Trophoblast cell (in vitro differentiated cells and primary cell): ENCODE results near the gene NPIPB4.
"Not testable (repeated sequence)": the region's sequence is repeated elsewhere in the genome, so short reads cannot be mapped to it uniquely, and the experiment has no call there.

ENCODE experiments used
- DNase-seq, 2 donors: peaks; one replicate each; pipeline ENCODE4 v3.0.0-alpha.2; 2016
- H2AFZ ChIP-seq: 2 replicates; pipeline ENCODE4 v1.6.1; 2013; ENCODE audit warnings: low read length, moderate library complexity, mild to moderate bottlenecking; ENCODE audit not compliant: insufficient read depth, poor library complexity
- H2AK5ac ChIP-seq: 2 replicates; pipeline ENCODE4 v1.6.1; 2013; ENCODE audit warnings: mild to moderate bottlenecking, low read length
- H2BK120ac ChIP-seq: 2 replicates; pipeline ENCODE4 v1.6.1; 2013; ENCODE audit warnings: low read length, mild to moderate bottlenecking, moderate library complexity; ENCODE audit not compliant: insufficient read depth, poor library complexity
- H2BK12ac ChIP-seq: 2 replicates; pipeline ENCODE4 v1.6.1; 2013; ENCODE audit warnings: mild to moderate bottlenecking, low read length, moderate library complexity
- H2BK5ac ChIP-seq: 2 replicates; pipeline ENCODE4 v1.6.1; 2013; ENCODE audit warnings: low read length, low read depth, moderate library complexity, mild to moderate bottlenecking; ENCODE audit not compliant: poor library complexity
- H3K14ac ChIP-seq: 2 replicates; pipeline ENCODE4 v1.6.1; 2013; ENCODE audit warnings: mild to moderate bottlenecking, low read length
- H3K18ac ChIP-seq: 2 replicates; pipeline ENCODE4 v1.6.1; 2013; ENCODE audit warnings: mild to moderate bottlenecking, low read length
- H3K23ac ChIP-seq: 2 replicates; pipeline ENCODE4 v1.6.1; 2013; ENCODE audit warnings: low read length
- H3K27ac ChIP-seq: 2 replicates; pipeline ENCODE4 v1.5.1; 2013; ENCODE audit warnings: low read depth, mild to moderate bottlenecking, inconsistent platforms, low read length, moderate library complexity
- H3K27me3 ChIP-seq: 2 replicates; pipeline ENCODE4 v1.6.1; 2013; ENCODE audit warnings: inconsistent platforms, mild to moderate bottlenecking, low read length, moderate library complexity; ENCODE audit not compliant: insufficient read depth
- H3K36me3 ChIP-seq, 2 experiments: 1 replicate in 1 of 2; 2 replicates in 1 of 2; pipeline ENCODE4 v1.6.1; 2013; ENCODE audit warnings: low read length in 2 of 2, mild to moderate bottlenecking in 2 of 2, moderate library complexity in 1 of 2; ENCODE audit not compliant: insufficient read depth in 2 of 2, control insufficient read depth in 1 of 2
- H3K4ac ChIP-seq: 2 replicates; pipeline ENCODE4 v1.6.1; 2013; ENCODE audit warnings: low read depth, mild to moderate bottlenecking, low read length, moderate library complexity
- H3K4me1 ChIP-seq, 2 experiments: 1 replicate in 1 of 2; 2 replicates in 1 of 2; pipeline ENCODE4 v1.6.1; 2013; ENCODE audit warnings: low read length in 2 of 2, mild to moderate bottlenecking in 2 of 2, moderate library complexity in 1 of 2; ENCODE audit not compliant: insufficient read depth in 2 of 2, control insufficient read depth in 1 of 2
- H3K4me2 ChIP-seq: 2 replicates; pipeline ENCODE4 v1.6.1; 2013; ENCODE audit warnings: inconsistent platforms, mild to moderate bottlenecking, low read length, moderate library complexity
- H3K4me3 ChIP-seq: 2 replicates; pipeline ENCODE4 v1.5.1; 2013; ENCODE audit warnings: mild to moderate bottlenecking, low read depth, low read length, inconsistent platforms
- H3K79me1 ChIP-seq: one replicate; pipeline ENCODE4 v1.6.1; 2013; ENCODE audit warnings: low read length
- H3K79me2 ChIP-seq: 2 replicates; pipeline ENCODE4 v1.6.1; 2013; ENCODE audit warnings: low read length, mild to moderate bottlenecking; ENCODE audit not compliant: control insufficient read depth, insufficient read depth, poor library complexity
- H3K9ac ChIP-seq: 2 replicates; pipeline ENCODE4 v1.6.1; 2013; ENCODE audit warnings: mild to moderate bottlenecking, low read length
- H3K9me3 ChIP-seq: 2 replicates; pipeline ENCODE4 v1.6.1; 2013; ENCODE audit warnings: low read depth, mild to moderate bottlenecking, control low read depth, inconsistent platforms, low read length; ENCODE audit not compliant: insufficient read depth
- H4K12ac ChIP-seq: 2 replicates; pipeline ENCODE4 v1.6.1; 2013; ENCODE audit warnings: low read depth, mild to moderate bottlenecking, low read length, moderate library complexity
- H4K8ac ChIP-seq: 2 replicates; pipeline ENCODE4 v1.6.1; 2013; ENCODE audit warnings: low read depth, mild to moderate bottlenecking, low read length, moderate library complexity
- H4K91ac ChIP-seq: one replicate; pipeline ENCODE4 v1.6.1; 2013; ENCODE audit warnings: low read depth, mild to moderate bottlenecking, low read length, moderate library complexity
- WGBS: extraction: QIAGEN DNeasy Blood & Tissue Kit; methylation state at CpG from one replicate; pipeline ENCODE4 v1.1.7; 2013; ENCODE audit warnings: missing lambda C conversion rate; ENCODE audit not compliant: insufficient read length, insufficient coverage; ENCODE audit errors: extremely low coverage; 5-methylcytosine and 5-hydroxymethylcytosine counted together

Gene NPIPB4

GRCh38 chr16:21802375-21802663 lies 55.2 kb downstream of the NPIPB4 start:
- H3K27ac ChIP-seq, DNase-seq, H3K79me2 ChIP-seq, H3K4me1 ChIP-seq, H3K79me1 ChIP-seq, H3K18ac ChIP-seq, H2AK5ac ChIP-seq, H4K8ac ChIP-seq, H3K9me3 ChIP-seq, H2BK12ac ChIP-seq, H3K14ac ChIP-seq, H3K9ac ChIP-seq, H2BK5ac ChIP-seq, H3K27me3 ChIP-seq, H2AFZ ChIP-seq, H3K4ac ChIP-seq, H3K4me3 ChIP-seq, H4K91ac ChIP-seq, H3K36me3 ChIP-seq, H4K12ac ChIP-seq, H2BK120ac ChIP-seq, H3K4me2 ChIP-seq, H3K23ac ChIP-seq: not testable (repeated sequence)
- WGBS: no CpG with 5 or more reads among the region's 2 CpGs

GRCh38 chr16:21801538-21802374 lies 55.8 kb downstream of the NPIPB4 start:
- not testable (repeated sequence) for H3K27me3 ChIP-seq, H2AK5ac ChIP-seq, H3K4ac ChIP-seq, H2BK120ac ChIP-seq, H4K12ac ChIP-seq, H3K27ac ChIP-seq, H3K18ac ChIP-seq, H3K4me2 ChIP-seq, H3K4me1 ChIP-seq, H4K91ac ChIP-seq, H2AFZ ChIP-seq, H2BK5ac ChIP-seq, H3K9me3 ChIP-seq, H3K9ac ChIP-seq, H3K79me1 ChIP-seq, H3K36me3 ChIP-seq, H3K79me2 ChIP-seq, H3K14ac ChIP-seq, H4K8ac ChIP-seq, H2BK12ac ChIP-seq, H3K4me3 ChIP-seq, H3K23ac ChIP-seq
- WGBS: no CpG with 5 or more reads among the region's 13 CpGs
- DNase-seq: peak; percentile 5 to 58

GRCh38 chr16:21798601-21799000 lies 59.0 kb downstream of the NPIPB4 start:
- H3K14ac ChIP-seq, H3K4ac ChIP-seq, H3K79me2 ChIP-seq, H3K79me1 ChIP-seq, H4K8ac ChIP-seq, H2BK120ac ChIP-seq, H2AK5ac ChIP-seq, H4K12ac ChIP-seq, H3K4me2 ChIP-seq, H4K91ac ChIP-seq, H2BK12ac ChIP-seq, DNase-seq, H3K4me3 ChIP-seq, H3K9me3 ChIP-seq, H3K9ac ChIP-seq, H3K4me1 ChIP-seq, H3K27me3 ChIP-seq, H3K27ac ChIP-seq, H3K23ac ChIP-seq, H2BK5ac ChIP-seq, H3K36me3 ChIP-seq, H3K18ac ChIP-seq, H2AFZ ChIP-seq: not testable (repeated sequence)
- no CpG with 5 or more reads among the region's 3 CpGs for WGBS

- not testable (repeated sequence) for H3K27me3 ChIP-seq, DNase-seq, H3K4me3 ChIP-seq, H3K9ac ChIP-seq, H2BK120ac ChIP-seq, H3K4me2 ChIP-seq, H3K27ac ChIP-seq, H3K18ac ChIP-seq, H3K23ac ChIP-seq, H2BK5ac ChIP-seq, H4K12ac ChIP-seq, H2AK5ac ChIP-seq, H3K79me2 ChIP-seq, H2BK12ac ChIP-seq, H3K14ac ChIP-seq, H3K36me3 ChIP-seq, H2AFZ ChIP-seq, H3K4ac ChIP-seq, H3K9me3 ChIP-seq, H3K79me1 ChIP-seq, H4K8ac ChIP-seq, H3K4me1 ChIP-seq, H4K91ac ChIP-seq
- no CpG with 5 or more reads among the region's 3 CpGs for WGBS
Measured at GRCh38 chr16:21793310-21793709, 64.2 kb downstream of the NPIPB4 start.
